ENCODE results near the gene ITPR2.

GRCh38 chr12:26373606-26374495 is 459.1 kb downstream of the ITPR2 start:
- TF ChIP-seq CTCF (conservative IDR thresholded peaks at IDR 0.05; ENCODE audit: low read length), result no peak
- TF ChIP-seq EZH2phosphoT487 (IDR thresholded peaks at IDR 0.05; ENCODE audit: borderline replicate concordance, low read depth, low read length), result no peak
